HepG2 (cell line): ENCODE measurements around the gene PSENEN. TPM values are rescaled to one million over a fixed set of nuclear protein-coding genes. Genes with fewer than 3 reads are reported as not detected.

ENCODE experiments used
- AGO2 ChIP-seq: fragments of 200-400 bp; formaldehyde crosslinking; optimal IDR thresholded peaks from 2 replicates; pipeline ENCODE3; 2017; ENCODE audit warnings: mild to moderate bottlenecking, low read depth, low read length, moderate library complexity
- CREB1 ChIP-seq, 2 experiments: fragments of 450-650 bp in 1 of 2; IDR thresholded peaks; 2 replicates each; pipeline ENCODE4 v1.6.1; 2016 to 2017; ENCODE audit warnings: control low read depth in 1 of 2, mild to moderate bottlenecking in 1 of 2, missing compliant biosample characterization in 1 of 2, missing genetic modification characterization in 1 of 2
- HNRNPK ChIP-seq: fragments of 200-400 bp; formaldehyde crosslinking; IDR thresholded peaks from 2 replicates; pipeline ENCODE4 v1.6.1; 2018; ENCODE audit warnings: low read length, low read depth, moderate library complexity, mild to moderate bottlenecking; ENCODE audit not compliant: poor library complexity, severe bottlenecking
- HOXA7 ChIP-seq: sonication (generic); formaldehyde crosslinking; IDR thresholded peaks from 2 replicates; pipeline ENCODE4 v1.8.1; 2022; ENCODE audit warnings: mild to moderate bottlenecking, missing genetic modification reagents, moderate library complexity
- JUND ChIP-seq: sonication (generic); formaldehyde crosslinking; IDR thresholded peaks from 2 replicates; pipeline ENCODE4 v1.8.0; 2022; ENCODE audit warnings: mild to moderate bottlenecking, missing genetic modification reagents
- KDM4B ChIP-seq: sonication (generic); formaldehyde crosslinking; IDR thresholded peaks from 2 replicates; pipeline ENCODE4 v1.4.0; 2020; ENCODE audit warnings: missing genetic modification reagents
- KDM5B ChIP-seq: sonication (generic); formaldehyde crosslinking; IDR thresholded peaks from 2 replicates; pipeline ENCODE4 v1.4.0; 2020; ENCODE audit warnings: missing genetic modification reagents, mild to moderate bottlenecking, borderline replicate concordance
- MEIS1 ChIP-seq: sonication (generic); formaldehyde crosslinking; IDR thresholded peaks from 2 replicates; pipeline ENCODE4 v1.9.0; 2021; ENCODE audit warnings: mild to moderate bottlenecking, missing genetic modification reagents, moderate library complexity, borderline replicate concordance
- MEIS2 ChIP-seq: sonication (generic); formaldehyde crosslinking; IDR thresholded peaks from 2 replicates; pipeline ENCODE4 v1.9.0; 2021; ENCODE audit warnings: mild to moderate bottlenecking, missing genetic modification reagents
- MIXL1 ChIP-seq: IDR thresholded peaks from 2 replicates; pipeline ENCODE4 v1.6.1; 2016
- PHF21A ChIP-seq: sonication (generic); formaldehyde crosslinking; IDR thresholded peaks from 2 replicates; pipeline ENCODE4 v1.5.0; 2020; ENCODE audit warnings: mild to moderate bottlenecking, missing genetic modification reagents
- POLR2AphosphoS2 ChIP-seq: IDR thresholded peaks from 2 replicates; pipeline ENCODE4 v1.6.1; 2011; ENCODE audit warnings: low read depth, low read length, improper control_type of control experiment
- RCOR2 ChIP-seq: IDR thresholded peaks from 2 replicates; pipeline ENCODE4 v1.6.1; 2016; ENCODE audit warnings: missing biosample characterization, missing genetic modification reagents
- ZNF12 ChIP-seq: sonication (generic); formaldehyde crosslinking; IDR thresholded peaks from 2 replicates; pipeline ENCODE4 v1.5.0; 2020; ENCODE audit warnings: missing genetic modification reagents
- ZNF256 ChIP-seq: sonication (generic); formaldehyde crosslinking; conservative IDR thresholded peaks from 2 replicates; pipeline ENCODE4 v1.4.0; 2020; ENCODE audit warnings: missing genetic modification reagents
- ZNF296 ChIP-seq: sonication (generic); formaldehyde crosslinking; conservative IDR thresholded peaks from 2 replicates; pipeline ENCODE4 v1.5.0; 2020; ENCODE audit warnings: mild to moderate bottlenecking, missing genetic modification reagents
- ZNF563 ChIP-seq: sonication (generic); formaldehyde crosslinking; IDR thresholded peaks from 2 replicates; pipeline ENCODE4 v1.8.0; 2022; ENCODE audit warnings: mild to moderate bottlenecking, moderate library complexity, missing genetic modification reagents
- ZNF572 ChIP-seq: sonication (generic); formaldehyde crosslinking; IDR thresholded peaks from 2 replicates; pipeline ENCODE4 v1.5.1; 2020; ENCODE audit warnings: mild to moderate bottlenecking, missing genetic modification reagents
- ZNF577 ChIP-seq: sonication (generic); formaldehyde crosslinking; IDR thresholded peaks from 2 replicates; pipeline ENCODE4 v1.4.0; 2020; ENCODE audit warnings: mild to moderate bottlenecking, low read depth, missing genetic modification reagents, borderline replicate concordance
- ZNF605 ChIP-seq: sonication (generic); formaldehyde crosslinking; IDR thresholded peaks from 2 replicates; pipeline ENCODE4 v1.8.0; 2022; ENCODE audit warnings: mild to moderate bottlenecking, missing genetic modification reagents
- ZNF709 ChIP-seq: sonication (generic); formaldehyde crosslinking; IDR thresholded peaks from 2 replicates; pipeline ENCODE4 v1.5.0; 2020; ENCODE audit warnings: mild to moderate bottlenecking, missing genetic modification reagents
- ZNF879 ChIP-seq: sonication (generic); formaldehyde crosslinking; IDR thresholded peaks from 2 replicates; pipeline ENCODE4 v1.8.1; 2023; ENCODE audit warnings: missing genetic modification reagents
- polyA plus RNA-seq, 8 experiments: library from polyadenylated mRNA; depleted of rRNA in 3 of 8; stranded (reverse) in 7 of 8; unstranded in 1 of 8; fragments of >200 nt; fragmentation: Illumina TruSeq in 4 of 8; extraction: Trizol in 4 of 8; gene quantifications; 2 replicates each; pipeline versions ENCODE4 v1.2.1 to v1.2.3, GENCODE V29; 2011 to 2016; ENCODE audit warnings: low read depth in 4 of 8, missing spikeins in 1 of 8, mixed read lengths in 1 of 8; ENCODE audit not compliant: insufficient read depth in 1 of 8
- total RNA-seq, 5 experiments: library from RNA; depleted of rRNA; stranded (reverse); fragments of >200 nt; fragmentation: Illumina TruSeq; extraction: Trizol; gene quantifications; 2 replicates each; pipeline ENCODE4 v1.2.3, GENCODE V29; 2016; ENCODE audit warnings: low read depth in 1 of 5
- TF ChIP-seq, protein P1 (sequence below): sonication (generic); formaldehyde crosslinking; IDR thresholded peaks from 2 replicates; pipeline ENCODE4 v1.5.0; 2020; ENCODE audit warnings: mild to moderate bottlenecking, missing genetic modification reagents, moderate library complexity
- TF ChIP-seq, protein P2 (sequence below): sonication (generic); formaldehyde crosslinking; IDR thresholded peaks from 2 replicates; pipeline ENCODE4 v1.5.1; 2020; ENCODE audit warnings: missing genetic modification reagents, mild to moderate bottlenecking, borderline replicate concordance
- TF ChIP-seq, protein P3 (sequence below): sonication (generic); formaldehyde crosslinking; IDR thresholded peaks from 2 replicates; pipeline ENCODE4 v1.4.0; 2020; ENCODE audit warnings: mild to moderate bottlenecking, missing genetic modification reagents
- TF ChIP-seq, protein P4 (sequence below): sonication (generic); formaldehyde crosslinking; IDR thresholded peaks from 2 replicates; pipeline ENCODE4 v1.5.1; 2020; ENCODE audit warnings: mild to moderate bottlenecking, missing genetic modification reagents, borderline replicate concordance
- TF ChIP-seq, protein P5 (sequence below): IDR thresholded peaks from 2 replicates; pipeline ENCODE4 v1.6.1; 2016; ENCODE audit warnings: missing genetic modification reagents, missing compliant biosample characterization

Gene PSENEN
- total and polyA plus RNA-seq, 2 of the 13 experiments (the other 11 are each of a cell fraction or from before 2014, with no cell fraction given) = 16.9 to 34.2 TPM

DNA sequence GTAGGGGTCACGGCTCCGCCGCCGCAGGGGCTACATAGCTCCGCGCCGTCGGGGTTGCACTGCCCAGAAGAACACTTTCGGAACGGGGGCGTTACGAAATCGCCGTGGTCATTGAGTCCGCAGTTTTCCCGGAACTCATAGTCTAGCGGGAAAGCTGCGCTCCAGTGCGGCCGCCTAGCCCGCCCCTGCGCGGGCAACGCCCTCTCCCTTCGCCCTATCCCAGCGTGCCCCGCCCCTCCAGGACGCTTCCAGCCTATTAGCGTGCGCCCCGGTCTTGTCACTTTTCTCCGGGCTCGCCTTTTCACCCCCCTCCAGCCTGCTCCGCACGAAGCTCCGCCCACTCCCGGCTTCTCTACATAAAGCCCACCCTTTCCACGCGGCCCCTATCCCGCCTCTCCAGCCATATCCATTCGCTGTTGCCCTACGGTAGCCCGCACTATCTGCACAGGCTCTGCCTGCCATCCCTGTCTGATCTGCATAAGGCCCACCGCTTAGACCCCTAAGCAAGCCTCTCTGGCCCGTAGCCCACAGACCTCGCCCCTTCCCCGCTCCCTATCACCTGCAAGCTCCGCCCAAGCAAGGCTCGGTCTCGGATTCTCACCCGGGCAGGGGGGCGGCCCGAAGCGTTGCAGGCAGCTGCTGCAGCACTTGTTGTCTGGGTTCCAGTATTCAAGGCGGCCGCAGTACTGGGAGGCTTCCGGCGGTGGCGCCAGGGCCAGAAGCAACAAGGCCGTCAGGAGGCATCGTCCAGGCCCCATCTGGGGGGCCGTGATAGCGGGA, 4.8 kb upstream of the PSENEN start (continued):
- TF ChIP-seq, protein P1, sequence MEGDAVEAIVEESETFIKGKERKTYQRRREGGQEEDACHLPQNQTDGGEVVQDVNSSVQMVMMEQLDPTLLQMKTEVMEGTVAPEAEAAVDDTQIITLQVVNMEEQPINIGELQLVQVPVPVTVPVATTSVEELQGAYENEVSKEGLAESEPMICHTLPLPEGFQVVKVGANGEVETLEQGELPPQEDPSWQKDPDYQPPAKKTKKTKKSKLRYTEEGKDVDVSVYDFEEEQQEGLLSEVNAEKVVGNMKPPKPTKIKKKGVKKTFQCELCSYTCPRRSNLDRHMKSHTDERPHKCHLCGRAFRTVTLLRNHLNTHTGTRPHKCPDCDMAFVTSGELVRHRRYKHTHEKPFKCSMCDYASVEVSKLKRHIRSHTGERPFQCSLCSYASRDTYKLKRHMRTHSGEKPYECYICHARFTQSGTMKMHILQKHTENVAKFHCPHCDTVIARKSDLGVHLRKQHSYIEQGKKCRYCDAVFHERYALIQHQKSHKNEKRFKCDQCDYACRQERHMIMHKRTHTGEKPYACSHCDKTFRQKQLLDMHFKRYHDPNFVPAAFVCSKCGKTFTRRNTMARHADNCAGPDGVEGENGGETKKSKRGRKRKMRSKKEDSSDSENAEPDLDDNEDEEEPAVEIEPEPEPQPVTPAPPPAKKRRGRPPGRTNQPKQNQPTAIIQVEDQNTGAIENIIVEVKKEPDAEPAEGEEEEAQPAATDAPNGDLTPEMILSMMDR (CRISPR knock-in tag) = peak; percentile 61
- no peak for TF ChIP-seq ZNF572 (CRISPR knock-in tag)
- peak; percentile 42 for TF ChIP-seq AGO2
- peak; percentile 52 for TF ChIP-seq CREB1 (IDR thresholded peaks at IDR 0.05)
- TF ChIP-seq CREB1 (CRISPR knock-in tag; IDR thresholded peaks at IDR 0.05) = peak; percentile 72
- no peak for TF ChIP-seq HOXA7 (CRISPR knock-in tag)
- no peak for TF ChIP-seq ZNF296 (CRISPR knock-in tag)
- TF ChIP-seq, protein P2, sequence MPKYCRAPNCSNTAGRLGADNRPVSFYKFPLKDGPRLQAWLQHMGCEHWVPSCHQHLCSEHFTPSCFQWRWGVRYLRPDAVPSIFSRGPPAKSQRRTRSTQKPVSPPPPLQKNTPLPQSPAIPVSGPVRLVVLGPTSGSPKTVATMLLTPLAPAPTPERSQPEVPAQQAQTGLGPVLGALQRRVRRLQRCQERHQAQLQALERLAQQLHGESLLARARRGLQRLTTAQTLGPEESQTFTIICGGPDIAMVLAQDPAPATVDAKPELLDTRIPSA (CRISPR knock-in tag) = no peak
- no peak for TF ChIP-seq RCOR2
- peak; percentile 79 for TF ChIP-seq ZNF605 (CRISPR knock-in tag)
- TF ChIP-seq, protein P3, sequence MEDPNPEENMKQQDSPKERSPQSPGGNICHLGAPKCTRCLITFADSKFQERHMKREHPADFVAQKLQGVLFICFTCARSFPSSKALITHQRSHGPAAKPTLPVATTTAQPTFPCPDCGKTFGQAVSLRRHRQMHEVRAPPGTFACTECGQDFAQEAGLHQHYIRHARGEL (CRISPR knock-in tag) = no peak
- TF ChIP-seq POLR2AphosphoS2 = no peak
- TF ChIP-seq KDM5B (CRISPR knock-in tag) = 0 out of 2 replicates have a peak, but pooled peaks have one; percentile 8
- peak; percentile 61; the same call in 1 of the 2 replicates for TF ChIP-seq MIXL1 (CRISPR knock-in tag)
- peak; percentile 29; the same call in 1 of the 2 replicates for TF ChIP-seq MEIS1 (CRISPR knock-in tag)
- TF ChIP-seq ZNF12 = peak; percentile 23; the same call in 1 of the 2 replicates
- TF ChIP-seq, protein P4, sequence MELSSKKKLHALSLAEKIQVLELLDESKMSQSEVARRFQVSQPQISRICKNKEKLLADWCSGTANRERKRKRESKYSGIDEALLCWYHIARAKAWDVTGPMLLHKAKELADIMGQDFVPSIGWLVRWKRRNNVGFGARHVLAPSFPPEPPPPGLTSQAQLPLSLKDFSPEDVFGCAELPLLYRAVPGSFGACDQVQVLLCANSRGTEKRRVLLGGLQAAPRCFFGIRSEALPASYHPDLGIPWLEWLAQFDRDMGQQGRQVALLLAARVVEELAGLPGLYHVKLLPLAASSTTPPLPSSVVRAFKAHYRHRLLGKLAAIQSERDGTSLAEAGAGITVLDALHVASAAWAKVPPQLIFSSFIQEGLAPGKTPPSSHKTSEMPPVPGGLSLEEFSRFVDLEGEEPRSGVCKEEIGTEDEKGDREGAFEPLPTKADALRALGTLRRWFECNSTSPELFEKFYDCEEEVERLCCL (CRISPR knock-in tag) = no peak
- no peak for TF ChIP-seq KDM4B (CRISPR knock-in tag)
- TF ChIP-seq ZNF256 = no peak
- TF ChIP-seq ZNF709 (CRISPR knock-in tag) = 0 out of 2 replicates have a peak, but pooled peaks have one; percentile 76
- no peak for TF ChIP-seq MEIS2 (CRISPR knock-in tag)
- TF ChIP-seq ZNF879 (CRISPR knock-in tag) = no peak
- no peak for TF ChIP-seq ZNF577 (CRISPR knock-in tag)
- no peak for TF ChIP-seq ZNF563 (CRISPR knock-in tag)
- TF ChIP-seq JUND = no peak; the same call in 1 of the 2 replicates
- TF ChIP-seq HNRNPK = no peak
- TF ChIP-seq PHF21A (CRISPR knock-in tag) = peak; percentile 74; the same call in 1 of the 2 replicates
- TF ChIP-seq, protein P5, sequence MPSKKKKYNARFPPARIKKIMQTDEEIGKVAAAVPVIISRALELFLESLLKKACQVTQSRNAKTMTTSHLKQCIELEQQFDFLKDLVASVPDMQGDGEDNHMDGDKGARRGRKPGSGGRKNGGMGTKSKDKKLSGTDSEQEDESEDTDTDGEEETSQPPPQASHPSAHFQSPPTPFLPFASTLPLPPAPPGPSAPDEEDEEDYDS (CRISPR knock-in tag) = peak; percentile 100
